HFF-Myc (cell line): ENCODE data around the gene KCNS1.

Experiments used
- DNase-seq: peaks from one replicate; pipeline ENCODE4 v3.0.0-alpha.2; 2011; ENCODE audit warnings: low read depth; ENCODE audit errors: extremely low read depth
- H3K4me3 ChIP-seq: replicated peaks from 2 replicates; pipeline ENCODE4 v1.5.1; 2011; ENCODE audit warnings: low read depth, mild to moderate bottlenecking, control low read depth, low read length
- TF ChIP-seq, protein P1 (sequence below): IDR thresholded peaks from 2 replicates; pipeline ENCODE4 v1.5.1; 2012; ENCODE audit warnings: mild to moderate bottlenecking, low read depth, low read length, control low read depth; ENCODE audit errors: missing control alignments

The KCNS1 gene

DNA sequence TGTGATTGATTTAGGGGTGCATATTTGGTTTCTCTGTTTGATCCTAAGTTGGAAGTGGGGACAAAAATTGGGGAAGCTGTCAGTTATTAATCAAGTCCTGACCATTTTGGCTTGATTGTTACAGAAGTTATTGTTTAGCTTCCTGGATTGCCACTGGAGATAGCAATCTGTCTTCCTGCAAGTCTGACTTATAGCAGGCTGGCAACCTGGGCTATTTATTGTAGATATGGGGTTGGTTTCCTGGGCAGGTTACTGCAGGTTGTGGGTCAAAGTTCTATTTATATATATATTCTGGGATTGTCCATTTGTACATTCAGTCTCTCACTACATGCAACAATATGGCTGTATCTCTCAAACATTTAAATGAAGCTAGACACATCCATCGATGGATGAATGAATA, 17.8 kb downstream of the KCNS1 start:
- TF ChIP-seq, protein P1, sequence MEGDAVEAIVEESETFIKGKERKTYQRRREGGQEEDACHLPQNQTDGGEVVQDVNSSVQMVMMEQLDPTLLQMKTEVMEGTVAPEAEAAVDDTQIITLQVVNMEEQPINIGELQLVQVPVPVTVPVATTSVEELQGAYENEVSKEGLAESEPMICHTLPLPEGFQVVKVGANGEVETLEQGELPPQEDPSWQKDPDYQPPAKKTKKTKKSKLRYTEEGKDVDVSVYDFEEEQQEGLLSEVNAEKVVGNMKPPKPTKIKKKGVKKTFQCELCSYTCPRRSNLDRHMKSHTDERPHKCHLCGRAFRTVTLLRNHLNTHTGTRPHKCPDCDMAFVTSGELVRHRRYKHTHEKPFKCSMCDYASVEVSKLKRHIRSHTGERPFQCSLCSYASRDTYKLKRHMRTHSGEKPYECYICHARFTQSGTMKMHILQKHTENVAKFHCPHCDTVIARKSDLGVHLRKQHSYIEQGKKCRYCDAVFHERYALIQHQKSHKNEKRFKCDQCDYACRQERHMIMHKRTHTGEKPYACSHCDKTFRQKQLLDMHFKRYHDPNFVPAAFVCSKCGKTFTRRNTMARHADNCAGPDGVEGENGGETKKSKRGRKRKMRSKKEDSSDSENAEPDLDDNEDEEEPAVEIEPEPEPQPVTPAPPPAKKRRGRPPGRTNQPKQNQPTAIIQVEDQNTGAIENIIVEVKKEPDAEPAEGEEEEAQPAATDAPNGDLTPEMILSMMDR, result no peak
- no peak for DNase-seq
- H3K4me3 ChIP-seq, result no peak overlapping the region

DNA sequence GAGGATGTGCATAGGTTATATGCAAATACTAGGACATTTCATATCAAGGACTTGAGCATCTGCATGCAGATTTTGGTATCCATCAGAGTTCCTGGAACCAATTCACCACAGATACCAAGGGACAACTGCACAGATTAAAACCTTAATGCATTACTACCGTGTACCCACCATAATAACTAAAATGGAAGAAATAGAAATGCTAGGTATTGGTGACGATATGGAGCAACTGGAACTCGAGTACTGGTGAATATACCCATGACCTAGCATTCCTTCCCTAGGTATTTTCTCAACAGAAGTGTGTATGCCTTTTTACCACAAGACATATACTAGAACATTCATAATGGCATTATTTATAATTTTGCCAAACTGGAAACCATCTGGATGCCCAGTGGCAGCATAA, 18.5 kb downstream of the KCNS1 start:
- TF ChIP-seq, protein P1, result no peak
- DNase-seq, result no peak
- no peak overlapping the region for H3K4me3 ChIP-seq

DNA sequence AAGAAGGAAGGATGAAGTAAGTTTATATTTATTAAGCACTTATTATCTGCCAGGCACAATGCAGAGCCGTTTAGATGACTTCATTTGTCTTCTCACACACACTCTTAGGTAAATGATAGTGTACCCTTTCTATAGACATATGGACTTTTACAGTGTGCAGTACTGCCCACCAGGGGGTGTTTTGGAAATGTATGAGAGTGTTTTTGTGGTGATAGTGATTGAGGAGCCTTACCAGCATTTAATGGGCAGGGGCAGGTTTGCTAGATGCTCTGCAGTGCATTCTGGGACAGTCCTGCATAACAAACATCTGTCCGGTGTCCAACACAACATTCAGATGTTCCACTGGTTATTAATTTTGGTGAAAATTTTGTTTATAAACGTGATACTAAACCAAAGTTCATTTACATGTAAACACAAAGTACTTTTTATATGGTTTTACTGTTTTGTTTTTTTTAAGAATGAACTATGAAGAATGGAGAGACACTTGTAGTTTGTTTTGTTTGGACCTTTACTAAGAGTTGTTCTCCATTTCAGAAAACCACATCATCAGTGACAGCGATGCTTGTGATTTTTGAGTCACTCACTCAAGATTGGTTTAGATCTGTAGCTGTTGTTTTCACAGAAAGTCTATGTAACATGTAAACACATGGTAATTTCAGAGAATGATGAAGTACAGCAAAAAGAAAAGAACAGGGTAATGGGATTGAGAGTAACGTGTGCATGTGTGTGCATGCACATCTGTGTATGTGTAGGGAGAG, 19.9 kb downstream of the KCNS1 start:
- no peak for DNase-seq
- TF ChIP-seq, protein P1, result peak; percentile 47
- H3K4me3 ChIP-seq, result no peak overlapping the region

DNA sequence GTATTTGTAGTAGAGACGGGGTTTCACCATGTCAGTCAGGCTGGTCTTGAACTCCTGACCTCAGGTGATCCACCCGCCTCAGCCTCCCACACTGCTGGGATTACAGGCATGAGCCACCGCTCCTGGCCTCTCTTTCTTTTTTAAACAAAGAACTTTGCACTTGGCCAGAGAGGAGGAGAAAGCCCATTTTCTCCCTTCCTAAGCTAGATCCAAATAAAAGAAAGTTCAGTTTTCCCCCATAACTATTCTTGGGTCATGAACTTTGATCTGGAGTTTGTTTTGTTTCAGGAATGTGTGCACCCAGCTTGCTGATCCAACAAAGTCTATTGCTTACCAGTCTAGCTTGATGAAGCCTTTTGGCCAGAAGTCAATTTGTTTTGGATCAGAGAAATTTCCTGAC, 23.4 kb downstream of the KCNS1 start:
- TF ChIP-seq, protein P1, result no peak
- H3K4me3 ChIP-seq, result no peak overlapping the region
- DNase-seq, result no peak

DNA sequence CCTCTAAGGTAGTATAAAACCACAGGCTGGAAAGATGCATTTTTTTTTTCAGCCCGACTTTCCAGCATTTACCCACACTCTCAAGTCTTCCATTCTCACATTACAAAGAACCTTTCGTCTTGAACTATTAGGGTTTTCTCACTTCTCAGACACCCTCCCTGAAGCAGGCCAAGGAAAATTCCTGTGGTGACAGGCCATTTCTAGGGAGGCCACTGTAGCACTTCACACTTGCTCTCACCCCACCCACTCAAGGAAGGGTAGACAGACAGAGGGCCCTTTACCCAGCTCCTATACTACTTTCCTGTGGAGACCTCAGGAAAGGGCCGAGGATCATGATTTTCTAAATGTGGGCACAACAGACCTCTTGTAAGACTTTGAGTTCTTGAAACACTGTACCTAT, 27.7 kb downstream of the KCNS1 start:
- no peak overlapping the region for H3K4me3 ChIP-seq
- no peak for DNase-seq
- TF ChIP-seq, protein P1, result no peak

DNA sequence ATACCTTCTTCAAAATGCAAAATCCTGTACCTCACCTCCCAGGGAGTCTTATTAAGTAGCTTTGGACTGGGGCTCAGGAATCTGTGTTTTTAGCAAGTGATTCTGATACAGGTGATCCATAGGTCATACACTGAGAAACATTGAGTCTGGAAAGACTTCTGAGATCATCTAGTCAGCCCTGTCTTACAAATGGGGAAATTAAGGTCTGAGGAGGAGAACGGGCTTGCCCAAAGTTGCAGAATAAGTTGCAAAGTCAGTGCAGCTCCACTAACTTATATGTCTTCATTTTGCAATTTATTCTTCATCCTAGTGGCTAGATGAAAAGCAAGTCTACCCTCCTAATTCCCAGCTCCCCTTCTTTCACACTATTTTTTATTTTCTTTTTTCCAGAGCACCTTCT, 28.9 kb downstream of the KCNS1 start:
- H3K4me3 ChIP-seq, result no peak overlapping the region
- DNase-seq, result no peak
- TF ChIP-seq, protein P1, result no peak
